SU-DHL-6 (cell line): Measurements from ENCODE around the gene MAP2K5.

Source experiments
- H2AFZ ChIP-seq: fragments of 200-600 bp; sonication (generic); 2 replicates; pipeline ENCODE4 v1.6.1; 2014; ENCODE audit warnings: low read depth, mild to moderate bottlenecking, moderate library complexity, mixed read lengths, antibody characterized with exemption, low read length; ENCODE audit not compliant: severe bottlenecking
- H3F3A ChIP-seq: fragments of 200-600 bp; shearing (Covaris generic); 2 replicates; pipeline ENCODE4 v1.6.0; 2016; ENCODE audit warnings: antibody characterized with exemption, mild to moderate bottlenecking; ENCODE audit not compliant: insufficient read depth
- H3K27ac ChIP-seq: fragments of 200-600 bp; sonication (generic); 2 replicates; pipeline ENCODE4 v1.5.1; 2016; ENCODE audit warnings: low read depth, mild to moderate bottlenecking, low read length, moderate library complexity, mixed read lengths
- H3K27me3 ChIP-seq: fragments of 200-600 bp; sonication (generic), shearing (Covaris generic); 2 replicates; pipeline ENCODE4 v1.6.0; 2014; ENCODE audit warnings: mild to moderate bottlenecking, low read length
- H3K36me3 ChIP-seq: fragments of 200-600 bp; sonication (generic); 2 replicates; pipeline ENCODE4 v1.6.1; 2014; ENCODE audit warnings: mild to moderate bottlenecking, low read length, mixed read lengths
- H3K4me2 ChIP-seq: fragments of 300-600, 200-600 bp; shearing (Covaris generic), sonication (generic); 2 replicates; pipeline ENCODE4 v1.6.0; 2014; ENCODE audit warnings: low read length, low read depth, mild to moderate bottlenecking; ENCODE audit not compliant: poor library complexity, severe bottlenecking
- H3K4me3 ChIP-seq: fragments of 200-600 bp; sonication (generic); 2 replicates; pipeline ENCODE4 v1.5.1; 2014; ENCODE audit warnings: antibody characterized with exemption, low read length, mild to moderate bottlenecking, mixed read lengths; ENCODE audit not compliant: insufficient read depth, poor library complexity, severe bottlenecking
- H3K79me2 ChIP-seq: fragments of 200-600 bp; sonication (generic); 2 replicates; pipeline ENCODE4 v1.6.1; 2014; ENCODE audit warnings: mild to moderate bottlenecking, low read length, moderate library complexity; ENCODE audit not compliant: insufficient read depth
- H3K9ac ChIP-seq: fragments of 200-600 bp; sonication (generic); 2 replicates; pipeline ENCODE4 v1.7.0; 2014; ENCODE audit warnings: mild to moderate bottlenecking, low read length
- H3K9me2 ChIP-seq: fragments of 200-600 bp; sonication (generic); replicated peaks from 2 replicates; pipeline ENCODE4 v1.6.1; 2014; ENCODE audit warnings: low read length; ENCODE audit not compliant: insufficient read depth
- H3K9me3 ChIP-seq: fragments of 200-600 bp; sonication (generic); 2 replicates; pipeline ENCODE4 v1.6.1; 2014; ENCODE audit warnings: low read length, mixed read lengths; ENCODE audit not compliant: insufficient read depth
- H4K20me1 ChIP-seq: fragments of 200-600 bp; sonication (generic); 2 replicates; pipeline ENCODE4 v1.6.1; 2014; ENCODE audit warnings: low read depth, mild to moderate bottlenecking, antibody characterized with exemption, low read length, moderate library complexity, mixed read lengths
- EZH2phosphoT487 ChIP-seq: fragments of 200-600 bp; sonication (generic), shearing (Covaris generic); conservative IDR thresholded peaks from 2 replicates; pipeline ENCODE4 v1.6.1; 2018; ENCODE audit warnings: mild to moderate bottlenecking, antibody characterized with exemption, low read length, moderate library complexity, mixed read lengths
- TF ChIP-seq, protein P1 (sequence below): fragments of 200-600 bp; sonication (generic); IDR thresholded peaks from one replicate; pipeline ENCODE4 v1.5.1; 2017; ENCODE audit warnings: antibody characterized with exemption, mild to moderate bottlenecking, low read length, moderate library complexity; ENCODE audit not compliant: insufficient read depth, poor library complexity, severe bottlenecking

The MAP2K5 gene

DNA sequence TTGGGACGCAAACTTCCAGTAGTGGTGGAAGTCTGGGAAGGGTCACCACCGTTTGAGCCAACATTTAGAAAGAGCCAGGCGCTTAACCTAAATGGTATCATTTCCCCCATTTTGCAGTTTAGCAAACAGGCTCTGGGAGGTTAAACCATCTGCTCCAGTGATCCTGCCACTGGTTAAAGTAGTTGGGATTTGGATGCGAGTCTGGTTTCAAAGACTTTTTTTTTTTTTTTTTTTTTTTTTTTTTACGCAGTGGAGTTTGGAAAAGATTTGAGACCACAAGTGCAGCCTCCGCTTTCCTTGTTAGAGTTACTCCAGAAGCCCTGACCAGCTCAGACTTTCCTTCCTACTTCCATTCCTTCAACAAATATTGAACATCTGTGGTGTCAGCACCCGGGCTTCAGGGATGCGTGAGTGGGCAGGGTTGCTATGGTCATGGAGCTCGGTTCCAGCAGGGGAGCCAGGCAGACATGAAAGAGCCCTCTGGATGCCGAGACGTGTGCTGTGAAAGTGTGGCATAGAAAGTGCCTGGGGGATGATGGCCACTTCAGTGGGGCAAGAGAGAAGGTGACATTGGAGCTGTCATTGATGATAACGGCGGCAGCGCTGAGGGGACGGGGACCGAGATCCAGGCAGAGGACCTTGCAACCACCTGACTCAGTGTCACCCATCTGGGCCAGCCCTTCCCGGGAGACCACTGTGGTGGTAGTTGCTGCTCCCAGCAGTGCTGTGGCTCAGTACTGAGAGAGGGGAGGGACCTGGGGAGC is 298.4 kb downstream of the MAP2K5 start:
- Histone ChIP-seq H2AFZ (peak overlapping the region; percentile 93), H3K9ac (peak overlapping the region; percentile 86)

DNA sequence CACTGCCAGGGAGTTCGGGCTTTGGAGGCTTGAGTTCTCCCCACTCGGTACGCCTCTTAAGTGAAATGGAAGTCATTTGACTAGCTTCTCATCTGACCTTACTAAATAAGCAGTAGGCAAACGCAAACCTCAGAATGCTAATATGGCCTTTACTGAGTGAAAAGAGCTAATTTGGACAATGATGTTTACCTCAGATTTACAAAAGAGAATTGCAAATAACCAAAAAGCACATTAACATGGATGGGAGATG is 298.9 kb downstream of the MAP2K5 start:
- no peaks in the 10 kb centered on the region for H4K20me1 ChIP-seq
- H3K4me3 ChIP-seq = no peak overlapping the region
- no peaks in the 10 kb centered on the region for H3K79me2 ChIP-seq
- TF ChIP-seq EZH2phosphoT487 = no peak
- TF ChIP-seq, protein P1, sequence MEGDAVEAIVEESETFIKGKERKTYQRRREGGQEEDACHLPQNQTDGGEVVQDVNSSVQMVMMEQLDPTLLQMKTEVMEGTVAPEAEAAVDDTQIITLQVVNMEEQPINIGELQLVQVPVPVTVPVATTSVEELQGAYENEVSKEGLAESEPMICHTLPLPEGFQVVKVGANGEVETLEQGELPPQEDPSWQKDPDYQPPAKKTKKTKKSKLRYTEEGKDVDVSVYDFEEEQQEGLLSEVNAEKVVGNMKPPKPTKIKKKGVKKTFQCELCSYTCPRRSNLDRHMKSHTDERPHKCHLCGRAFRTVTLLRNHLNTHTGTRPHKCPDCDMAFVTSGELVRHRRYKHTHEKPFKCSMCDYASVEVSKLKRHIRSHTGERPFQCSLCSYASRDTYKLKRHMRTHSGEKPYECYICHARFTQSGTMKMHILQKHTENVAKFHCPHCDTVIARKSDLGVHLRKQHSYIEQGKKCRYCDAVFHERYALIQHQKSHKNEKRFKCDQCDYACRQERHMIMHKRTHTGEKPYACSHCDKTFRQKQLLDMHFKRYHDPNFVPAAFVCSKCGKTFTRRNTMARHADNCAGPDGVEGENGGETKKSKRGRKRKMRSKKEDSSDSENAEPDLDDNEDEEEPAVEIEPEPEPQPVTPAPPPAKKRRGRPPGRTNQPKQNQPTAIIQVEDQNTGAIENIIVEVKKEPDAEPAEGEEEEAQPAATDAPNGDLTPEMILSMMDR = no peak
- no peaks in the 10 kb centered on the region for H3K27me3 ChIP-seq
- H3K4me2 ChIP-seq = peak overlapping the region; percentile 66
- H3K9me3 ChIP-seq = no peaks in the 10 kb centered on the region
- H3K27ac ChIP-seq = no peak overlapping the region
- H3K9me2 ChIP-seq = no peaks in the 10 kb centered on the region
- H3K9ac ChIP-seq = 0 out of 2 replicates have a peak overlapping the region, but pooled peaks have one; percentile 86
- H2AFZ ChIP-seq = no peak overlapping the region
- no peaks in the 10 kb centered on the region for H3F3A ChIP-seq
- H3K36me3 ChIP-seq = no peaks in the 10 kb centered on the region

More for the DNA sequence above, 298.4 kb downstream of the MAP2K5 start:
- Histone ChIP-seq H3K9me3 (no peaks in the 10 kb centered on the region), H4K20me1 (no peaks in the 10 kb centered on the region), H3K27ac (peak overlapping the region; percentile 71), H3K36me3 (no peaks in the 10 kb centered on the region), H3K27me3 (no peaks in the 10 kb centered on the region), H3K4me3 (peak overlapping the region; percentile 76), H3K4me2 (peak overlapping the region; percentile 66), H3K79me2 (no peaks in the 10 kb centered on the region), H3F3A (no peaks in the 10 kb centered on the region), H3K9me2 (no peaks in the 10 kb centered on the region)
- TF ChIP-seq, protein P1 = no peak
- TF ChIP-seq EZH2phosphoT487 = no peak

DNA sequence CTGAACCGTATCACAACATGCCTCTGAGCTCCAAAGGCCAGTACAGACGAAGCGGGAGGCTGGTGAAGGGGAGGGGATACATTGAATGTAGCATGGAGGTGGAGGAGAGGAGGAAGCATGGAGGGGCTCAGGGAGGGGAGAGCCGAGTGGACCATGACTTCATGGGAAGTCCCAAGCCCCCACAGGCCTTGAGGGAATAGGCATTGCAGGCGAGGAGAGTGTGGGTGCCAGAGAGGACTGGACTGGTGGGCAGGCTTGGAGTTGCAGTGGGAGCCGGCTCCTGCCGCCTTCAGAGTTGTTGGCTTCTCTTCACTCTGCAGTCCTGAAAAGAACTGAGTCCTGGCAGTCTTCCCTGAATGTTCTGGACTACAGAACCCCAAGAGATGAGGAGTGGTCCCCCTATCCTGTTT is 300.6 kb downstream of the MAP2K5 start:
- H3K4me2 ChIP-seq = no peak overlapping the region
- no peaks in the 10 kb centered on the region for H3K36me3 ChIP-seq
- H3K27me3 ChIP-seq = no peaks in the 10 kb centered on the region
- H3K79me2 ChIP-seq = no peaks in the 10 kb centered on the region
- H3K4me3 ChIP-seq = no peak overlapping the region
- no peaks in the 10 kb centered on the region for H3K9me3 ChIP-seq
- no peaks in the 10 kb centered on the region for H4K20me1 ChIP-seq
- H3K27ac ChIP-seq = no peak overlapping the region
- TF ChIP-seq, protein P1 = no peak
- TF ChIP-seq EZH2phosphoT487 = no peak
- H2AFZ ChIP-seq = no peak overlapping the region
- H3F3A ChIP-seq = no peaks in the 10 kb centered on the region
- H3K9ac ChIP-seq = no peak overlapping the region
- no peaks in the 10 kb centered on the region for H3K9me2 ChIP-seq
